IMR-90 (cell line): ENCODE results near the gene IGF2BP1. TPM values are rescaled to one million over a fixed set of nuclear protein-coding genes. Genes with fewer than 3 reads are reported as not detected.

ENCODE experiments used
- ATAC-seq: fragments of 200-7000 bp; cut with Tn5 transposase; 2 replicates; pipeline ENCODE4 v1.9.1; 2020; ENCODE audit warnings: low read depth, mild to moderate bottlenecking, moderate library complexity
- BruUV-seq: library from RNA; stranded (reverse); fragments of 400-500 nt; replicated peaks from 2 replicates; lab custom pipeline; 2021; lab: Mats Ljungman, UMichigan
- CTCF ChIA-PET: fragments of 300-600 bp; formaldehyde crosslinking; extraction: SDS; loops from one replicate; lab custom pipeline; 2021; ENCODE audit warnings: antibody characterized with exemption; lab: Yijun Ruan, JAX
- POLR2A ChIA-PET: fragments of 300-600 bp; sonication (Branson Sonifier 250); formaldehyde crosslinking; loops from one replicate; lab custom pipeline; 2022; ENCODE audit warnings: antibody characterized with exemption; ENCODE audit not compliant: unreplicated experiment; lab: Charles Lee
- DNase-seq: peaks from one replicate; pipeline ENCODE4 v3.0.0; 2013
- H2AFZ ChIP-seq: replicated peaks from 2 replicates; pipeline ENCODE3; 2013; ENCODE audit warnings: low read length, mild to moderate bottlenecking; ENCODE audit not compliant: poor library complexity
- H2AK5ac ChIP-seq: 2 replicates; pipeline ENCODE4 v1.6.1; 2013; ENCODE audit warnings: low read depth, low read length, inconsistent platforms
- H2AK9ac ChIP-seq: replicated peaks from 2 replicates; pipeline ENCODE3; 2013; ENCODE audit warnings: mild to moderate bottlenecking, low read depth, low read length, moderate library complexity; ENCODE audit not compliant: poor library complexity
- H2BK120ac ChIP-seq: 2 replicates; pipeline ENCODE4 v1.6.1; 2013; ENCODE audit warnings: low read depth, low read length, inconsistent platforms
- H2BK15ac ChIP-seq: 3 replicates; pipeline ENCODE4 v1.6.1; 2013; ENCODE audit warnings: low read depth, low read length, inconsistent platforms
- H2BK20ac ChIP-seq: 2 replicates; pipeline ENCODE4 v1.6.1; 2013; ENCODE audit warnings: low read depth, mild to moderate bottlenecking, inconsistent platforms, low read length, moderate library complexity
- H2BK5ac ChIP-seq: 2 replicates; pipeline ENCODE4 v1.6.1; 2013; ENCODE audit warnings: mild to moderate bottlenecking, low read depth, low read length, inconsistent platforms; ENCODE audit not compliant: poor library complexity, severe bottlenecking
- H3K14ac ChIP-seq: replicated peaks from 2 replicates; pipeline ENCODE4 v1.6.1; 2013; ENCODE audit warnings: low read depth, low read length, inconsistent platforms
- H3K18ac ChIP-seq: 2 replicates; pipeline ENCODE4 v1.6.1; 2013; ENCODE audit warnings: low read depth, low read length, control low read depth
- H3K23ac ChIP-seq: 2 replicates; pipeline ENCODE4 v1.6.1; 2013; ENCODE audit warnings: low read depth, low read length, inconsistent platforms
- H3K27ac ChIP-seq: 2 replicates; pipeline ENCODE4 v1.5.1; 2013; ENCODE audit warnings: mild to moderate bottlenecking, control low read depth, low read length; ENCODE audit not compliant: insufficient read depth
- H3K27me3 ChIP-seq: 2 replicates; pipeline ENCODE4 v1.6.1; 2013; ENCODE audit warnings: low read length; ENCODE audit not compliant: control insufficient read depth, insufficient read depth
- H3K36me3 ChIP-seq: 2 replicates; pipeline ENCODE4 v1.6.1; 2013; ENCODE audit warnings: low read length, mixed read lengths; ENCODE audit not compliant: control insufficient read depth, insufficient read depth
- H3K4ac ChIP-seq: 2 replicates; pipeline ENCODE4 v1.6.1; 2013; ENCODE audit warnings: low read depth, low read length, inconsistent platforms
- H3K4me1 ChIP-seq: 2 replicates; pipeline ENCODE4 v1.6.1; 2013; ENCODE audit warnings: low read length, mixed read lengths; ENCODE audit not compliant: control insufficient read depth, insufficient read depth
- H3K4me2 ChIP-seq: 2 replicates; pipeline ENCODE4 v1.6.1; 2013; ENCODE audit warnings: low read depth, mild to moderate bottlenecking, control low read depth, low read length, moderate library complexity
- H3K4me3 ChIP-seq: 2 replicates; pipeline ENCODE4 v1.5.1; 2013; ENCODE audit warnings: low read depth, mild to moderate bottlenecking, control low read depth, low read length, moderate library complexity; ENCODE audit not compliant: insufficient read depth
- H3K56ac ChIP-seq: 2 replicates; pipeline ENCODE4 v1.6.1; 2013; ENCODE audit warnings: low read length, inconsistent platforms; ENCODE audit not compliant: insufficient read depth; ENCODE audit errors: extremely low read depth
- H3K79me1 ChIP-seq, 2 experiments: 2 replicates each; pipeline ENCODE4 v1.6.1; 2013; ENCODE audit warnings: low read length in 2 of 2, inconsistent platforms in 1 of 2, low read depth in 1 of 2
- H3K9ac ChIP-seq: 2 replicates; pipeline ENCODE4 v1.6.1; 2013; ENCODE audit warnings: low read depth, low read length, control low read depth
- H3K9me1 ChIP-seq: 2 replicates; pipeline ENCODE4 v1.6.1; 2013; ENCODE audit warnings: low read length, inconsistent platforms; ENCODE audit not compliant: insufficient read depth
- H3K9me3 ChIP-seq: 2 replicates; pipeline ENCODE4 v1.6.1; 2013; ENCODE audit warnings: low read length; ENCODE audit not compliant: control insufficient read depth, insufficient read depth
- H4K20me1 ChIP-seq: 2 replicates; pipeline ENCODE4 v1.6.1; 2013; ENCODE audit warnings: low read length, inconsistent platforms; ENCODE audit not compliant: insufficient read depth
- H4K5ac ChIP-seq: 2 replicates; pipeline ENCODE4 v1.6.1; 2013; ENCODE audit warnings: mild to moderate bottlenecking, low read depth, low read length, control low read depth
- H4K8ac ChIP-seq, 2 experiments: 2 replicates each; pipeline ENCODE4 v1.6.1; 2013; ENCODE audit warnings: low read depth in 2 of 2, low read length in 2 of 2, control low read depth in 1 of 2, inconsistent platforms in 1 of 2
- H4K91ac ChIP-seq: 2 replicates; pipeline ENCODE4 v1.6.1; 2013; ENCODE audit warnings: low read depth, low read length, inconsistent platforms; ENCODE audit not compliant: insufficient read depth
- BHLHE40 ChIP-seq: fragments of 150-350 bp; IDR thresholded peaks from 2 replicates; pipeline ENCODE4 v1.6.1; 2016; ENCODE audit warnings: mild to moderate bottlenecking, low read depth, low read length
- CHD1 ChIP-seq: IDR thresholded peaks from 2 replicates; pipeline ENCODE4 v1.6.1; 2012; ENCODE audit warnings: low read depth, low read length, improper control_type of control experiment
- FOS ChIP-seq: fragments of 150-350 bp; IDR thresholded peaks from 2 replicates; pipeline ENCODE4 v1.6.1; 2016; ENCODE audit warnings: low read depth, low read length
- MAZ ChIP-seq: IDR thresholded peaks from 2 replicates; pipeline ENCODE4 v1.6.1; 2012; ENCODE audit warnings: low read depth, mild to moderate bottlenecking, low read length, improper control_type of control experiment, moderate library complexity, borderline replicate concordance
- MXI1 ChIP-seq: IDR thresholded peaks from 2 replicates; pipeline ENCODE4 v1.6.1; 2012; ENCODE audit warnings: low read depth, mild to moderate bottlenecking, low read length, moderate library complexity, borderline replicate concordance
- NFE2L2 ChIP-seq: fragments of 150-350 bp; IDR thresholded peaks from 2 replicates; pipeline ENCODE4 v1.6.1; 2016; ENCODE audit warnings: low read depth, mild to moderate bottlenecking, low read length
- POLR2A ChIP-seq: IDR thresholded peaks from 2 replicates; pipeline ENCODE4 v1.6.1; 2012; ENCODE audit warnings: mild to moderate bottlenecking, low read depth, low read length
- RAD21 ChIP-seq: IDR thresholded peaks from 2 replicates; pipeline ENCODE4 v1.6.1; 2012; ENCODE audit warnings: low read length, improper control_type of control experiment
- RCOR1 ChIP-seq: IDR thresholded peaks from 2 replicates; pipeline ENCODE4 v1.6.1; 2012; ENCODE audit warnings: mild to moderate bottlenecking, low read length, improper control_type of control experiment; ENCODE audit not compliant: insufficient replicate concordance
- RFX5 ChIP-seq: IDR thresholded peaks from 2 replicates; pipeline ENCODE4 v1.8.0; 2012; ENCODE audit warnings: low read depth, mild to moderate bottlenecking, low read length, moderate library complexity
- SMC3 ChIP-seq: fragments of 150-350 bp; IDR thresholded peaks from 2 replicates; pipeline ENCODE4 v1.6.1; 2016; ENCODE audit warnings: low read depth, mild to moderate bottlenecking, antibody characterized with exemption, low read length, moderate library complexity
- WGBS, 2 experiments: methylation state at CpG; one replicate each; pipeline versions ENCODE4 v1.1.5 to v1.1.7; 2013; ENCODE audit warnings: missing lambda C conversion rate in 2 of 2; ENCODE audit not compliant: insufficient read length in 1 of 2; ENCODE audit errors: extremely low coverage in 2 of 2; 5-methylcytosine and 5-hydroxymethylcytosine counted together
- dilution Hi-C: fragments of 300-500 bp; cut with HindIII; formaldehyde crosslinking; loops from one replicate; pipeline ENCODE4 v1.14.3; 2018; ENCODE audit warnings: low sequenced_read_pairs; ENCODE audit not compliant: unreplicated experiment
- in situ Hi-C: fragments of 300-500 bp; cut with MboI; formaldehyde crosslinking; loops from 3 replicates; pipeline ENCODE4 v1.14.3; 2019; ENCODE audit warnings: low sequenced_read_pairs, inconsistent platforms, mixed read lengths
- intact Hi-C: fragments of 100-400 bp; cut with micrococcal nuclease; formaldehyde crosslinking; loops from 2 replicates; pipeline ENCODE4 v1.10.0; 2022
- polyA plus RNA-seq, 3 experiments: library from polyadenylated mRNA; depleted of rRNA; stranded (reverse); fragments of >200 nt; gene quantifications; 2 replicates each; pipeline ENCODE4 v1.2.3, GENCODE V29; 2012; ENCODE audit warnings: low replicate concordance in 1 of 3
- total RNA-seq: library from RNA; depleted of rRNA; stranded (reverse); fragments of >200 nt; gene quantifications from 2 replicates; pipeline ENCODE4 v1.2.3, GENCODE V29; 2012
- TF ChIP-seq, protein P1 (sequence below): fragments of 150-350 bp; IDR thresholded peaks from 2 replicates; pipeline ENCODE4 v1.6.1; 2016; ENCODE audit warnings: low read depth, mild to moderate bottlenecking, low read length, moderate library complexity, borderline replicate concordance
- TF ChIP-seq, protein P2 (sequence below): fragments of 150-350 bp; IDR thresholded peaks from 2 replicates; pipeline ENCODE4 v1.6.1; 2017; ENCODE audit warnings: mild to moderate bottlenecking, antibody characterized with exemption, low read length, low read depth
- TF ChIP-seq, protein P3 (sequence below): conservative IDR thresholded peaks from 2 replicates; pipeline ENCODE4 v1.5.1; 2012; ENCODE audit warnings: mild to moderate bottlenecking, low read depth, low read length, improper control_type of control experiment

The IGF2BP1 gene
- total and polyA plus RNA-seq, 2 of the 4 experiments (the other 2 are of a cell fraction): 10.2 to 13.1 TPM

DNA sequence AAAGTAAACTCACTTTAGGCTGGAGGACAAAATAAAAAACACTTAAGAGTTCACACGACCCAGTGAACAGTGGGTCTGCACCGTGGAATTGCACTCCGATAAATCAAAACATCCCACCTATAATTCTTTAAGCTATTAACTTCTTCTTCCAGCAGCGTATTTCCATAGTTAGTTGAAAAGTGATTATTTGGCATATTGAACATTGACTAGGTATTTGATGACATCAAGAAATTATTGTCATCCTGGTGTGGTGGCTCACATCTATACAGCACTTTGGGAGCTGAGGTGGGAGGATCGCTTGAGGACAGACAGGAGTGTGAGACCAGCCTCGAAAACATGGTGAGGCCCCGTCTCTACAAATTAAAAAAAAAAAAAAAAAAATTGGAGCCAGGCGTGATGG, 23.4 kb downstream of the IGF2BP1 start:
- Histone ChIP-seq H3K36me3 (no peaks in the 10 kb centered on the region), H3K56ac (no peak overlapping the region), H3K18ac (no peak overlapping the region), H3K4me1 (peaks cover 33% of the 10 kb centered on the region), H2BK5ac (peak overlapping the region; percentile 88), H3K9me3 (no peaks in the 10 kb centered on the region), H2BK15ac (no peak overlapping the region), H2AFZ (no peak overlapping the region), H4K91ac (no peak overlapping the region), H3K27ac (0 out of 2 replicates have a peak overlapping the region, but pooled peaks have one; percentile 28), H3K9ac (no peak overlapping the region), H3K27me3 (no peaks in the 10 kb centered on the region), H3K4me3 (no peak overlapping the region), H3K4ac (0 out of 2 replicates have a peak overlapping the region, but pooled peaks have one; percentile 24), H2BK20ac (no peak overlapping the region), H2AK9ac (no peak overlapping the region), H3K14ac (peak overlapping the region; percentile 24; the same call in 1 of the 2 replicates), H3K9me1 (peaks cover 41% of the 10 kb centered on the region), H3K79me1 (peaks cover 33 to 88% of the 10 kb centered on the region in 2 experiments), H4K8ac (0 out of 4 replicates have a peak overlapping the region, but pooled peaks of 1 of the 2 experiments have one; percentile 11), H4K5ac (no peak overlapping the region), H2BK120ac (no peak overlapping the region), H2AK5ac (no peak overlapping the region), H3K4me2 (no peak overlapping the region), H4K20me1 (peaks cover 44% of the 10 kb centered on the region), H3K23ac (no peak overlapping the region; the same call in 1 of the 2 replicates)
- ChIA-PET POLR2A (interaction anchor here (0.5 kb wide), 1 partner anchor 22 kb away, joined by 4 read pairs; no protein-coding TSS in a partner anchor), CTCF (interaction anchor here (1.3 kb wide), 1 partner anchor 12 kb away, joined by 3 read pairs; no protein-coding TSS in a partner anchor)
- WGBS, 2 experiments: no CpG with 5 or more reads among the region's 8 CpGs
- DNase-seq (no peak), ATAC-seq (no peak)
- intact Hi-C loops: no loop called here
- BruUV-seq: no TSS peak
- in situ Hi-C loops: no loop called here
- TF ChIP-seq, protein P1, sequence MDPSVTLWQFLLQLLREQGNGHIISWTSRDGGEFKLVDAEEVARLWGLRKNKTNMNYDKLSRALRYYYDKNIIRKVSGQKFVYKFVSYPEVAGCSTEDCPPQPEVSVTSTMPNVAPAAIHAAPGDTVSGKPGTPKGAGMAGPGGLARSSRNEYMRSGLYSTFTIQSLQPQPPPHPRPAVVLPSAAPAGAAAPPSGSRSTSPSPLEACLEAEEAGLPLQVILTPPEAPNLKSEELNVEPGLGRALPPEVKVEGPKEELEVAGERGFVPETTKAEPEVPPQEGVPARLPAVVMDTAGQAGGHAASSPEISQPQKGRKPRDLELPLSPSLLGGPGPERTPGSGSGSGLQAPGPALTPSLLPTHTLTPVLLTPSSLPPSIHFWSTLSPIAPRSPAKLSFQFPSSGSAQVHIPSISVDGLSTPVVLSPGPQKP: no peak
- TF ChIP-seq NFE2L2 (no peak), POLR2A (no peak), MXI1 (no peak), RFX5 (no peak), RAD21 (no peak), SMC3 (no peak), CHD1 (no peak), RCOR1 (no peak), FOS (no peak), MAZ (no peak), BHLHE40 (no peak)
- TF ChIP-seq, protein P2, sequence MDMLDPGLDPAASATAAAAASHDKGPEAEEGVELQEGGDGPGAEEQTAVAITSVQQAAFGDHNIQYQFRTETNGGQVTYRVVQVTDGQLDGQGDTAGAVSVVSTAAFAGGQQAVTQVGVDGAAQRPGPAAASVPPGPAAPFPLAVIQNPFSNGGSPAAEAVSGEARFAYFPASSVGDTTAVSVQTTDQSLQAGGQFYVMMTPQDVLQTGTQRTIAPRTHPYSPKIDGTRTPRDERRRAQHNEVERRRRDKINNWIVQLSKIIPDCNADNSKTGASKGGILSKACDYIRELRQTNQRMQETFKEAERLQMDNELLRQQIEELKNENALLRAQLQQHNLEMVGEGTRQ: no peak
- TF ChIP-seq, protein P3, sequence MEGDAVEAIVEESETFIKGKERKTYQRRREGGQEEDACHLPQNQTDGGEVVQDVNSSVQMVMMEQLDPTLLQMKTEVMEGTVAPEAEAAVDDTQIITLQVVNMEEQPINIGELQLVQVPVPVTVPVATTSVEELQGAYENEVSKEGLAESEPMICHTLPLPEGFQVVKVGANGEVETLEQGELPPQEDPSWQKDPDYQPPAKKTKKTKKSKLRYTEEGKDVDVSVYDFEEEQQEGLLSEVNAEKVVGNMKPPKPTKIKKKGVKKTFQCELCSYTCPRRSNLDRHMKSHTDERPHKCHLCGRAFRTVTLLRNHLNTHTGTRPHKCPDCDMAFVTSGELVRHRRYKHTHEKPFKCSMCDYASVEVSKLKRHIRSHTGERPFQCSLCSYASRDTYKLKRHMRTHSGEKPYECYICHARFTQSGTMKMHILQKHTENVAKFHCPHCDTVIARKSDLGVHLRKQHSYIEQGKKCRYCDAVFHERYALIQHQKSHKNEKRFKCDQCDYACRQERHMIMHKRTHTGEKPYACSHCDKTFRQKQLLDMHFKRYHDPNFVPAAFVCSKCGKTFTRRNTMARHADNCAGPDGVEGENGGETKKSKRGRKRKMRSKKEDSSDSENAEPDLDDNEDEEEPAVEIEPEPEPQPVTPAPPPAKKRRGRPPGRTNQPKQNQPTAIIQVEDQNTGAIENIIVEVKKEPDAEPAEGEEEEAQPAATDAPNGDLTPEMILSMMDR: no peak
- dilution Hi-C loops: no loop called here
